ENCODE data around the gene TLE1.

Gene TLE1

DNA sequence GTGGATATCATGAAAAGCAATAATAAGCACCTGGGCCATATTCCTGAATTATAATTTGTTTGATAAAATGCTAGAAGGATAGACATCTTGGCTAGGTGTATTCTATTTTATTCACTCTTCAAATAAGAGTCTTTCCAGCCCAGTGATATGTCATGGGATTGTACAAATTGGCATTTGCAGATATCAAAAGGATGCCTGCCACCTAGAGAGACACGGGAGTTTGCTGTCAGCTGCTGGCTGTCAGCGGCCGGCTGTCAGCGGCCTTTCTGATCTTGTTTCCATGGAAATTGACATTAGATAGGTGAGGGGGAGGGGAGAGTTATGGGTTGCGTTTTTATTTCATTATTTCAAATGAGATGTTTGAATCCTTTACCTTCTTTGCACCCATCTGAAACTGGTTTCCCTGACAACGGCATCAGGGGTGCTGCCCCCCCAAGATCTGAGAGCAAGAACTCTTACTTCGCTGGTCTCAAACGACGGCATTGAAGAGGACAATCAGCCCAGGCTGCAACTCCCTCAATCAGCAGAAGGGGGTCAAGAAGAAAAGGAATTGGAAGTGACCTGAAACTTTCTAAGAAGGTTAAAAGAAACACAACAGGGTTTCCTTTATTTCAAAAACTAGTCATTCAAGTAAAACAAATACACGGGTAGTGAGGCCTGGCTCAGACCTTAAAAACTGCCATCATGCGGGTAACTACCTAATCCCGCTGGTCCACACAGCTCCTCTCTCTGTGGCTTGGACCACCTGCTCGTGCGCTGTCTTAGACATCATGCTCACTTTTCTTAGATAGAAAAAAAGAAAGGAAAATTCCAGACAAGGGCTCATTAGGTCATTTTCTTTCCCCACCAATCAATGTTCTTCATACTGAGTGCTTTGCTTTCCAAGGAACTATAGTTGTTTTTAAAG is 115.7 kb downstream of the TLE1 start:
- no peak for DNase-seq

DNA sequence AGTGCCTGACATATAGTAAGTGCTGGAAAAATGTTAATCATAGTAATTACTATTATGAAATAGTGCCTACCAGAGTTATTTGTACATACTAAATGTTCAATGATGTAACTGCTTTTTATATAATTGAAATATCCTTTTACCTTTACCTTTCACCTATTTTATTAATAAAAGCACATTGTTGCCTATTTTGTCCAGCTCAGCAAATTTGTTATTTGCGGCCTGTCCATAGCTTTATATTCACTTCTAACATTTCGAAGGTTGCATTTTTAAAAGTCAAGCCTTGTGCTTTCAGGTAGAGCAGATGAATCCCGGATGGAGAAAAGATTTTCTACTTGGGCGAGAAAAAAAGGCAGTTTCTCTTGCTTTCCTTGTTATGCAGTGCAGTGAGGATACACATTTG is 119.3 kb downstream of the TLE1 start:
- no peak for DNase-seq

DNA sequence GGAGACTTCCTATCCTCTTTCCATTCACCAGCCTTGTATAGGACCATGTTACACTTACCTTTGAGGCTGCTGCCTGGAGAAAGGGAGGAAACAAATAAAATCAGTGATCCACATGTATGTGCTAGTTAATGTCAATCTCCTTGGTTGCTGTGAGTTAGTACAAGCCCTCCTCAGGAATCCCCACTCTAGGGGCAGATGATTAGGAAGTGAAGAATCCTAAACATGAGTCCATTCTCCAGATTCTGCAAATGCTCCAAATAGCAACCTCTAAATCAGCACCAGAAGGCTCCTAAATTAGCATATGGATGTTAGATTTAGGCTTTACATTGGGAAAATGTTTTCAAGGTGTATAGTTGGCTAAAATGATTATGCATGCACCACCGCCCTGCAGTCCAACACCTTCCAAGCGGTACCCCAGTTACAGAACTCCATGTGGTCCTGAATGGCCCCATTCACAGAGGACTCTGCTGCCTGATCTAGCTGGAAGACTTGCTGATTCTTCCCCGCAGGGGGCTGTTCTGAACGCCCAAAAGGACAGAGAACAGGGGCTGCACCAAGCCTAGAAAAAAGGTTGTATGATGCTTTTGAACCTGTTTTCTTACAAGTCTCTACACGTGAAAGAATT is 123.2 kb downstream of the TLE1 start:
- DNase-seq, result no peak

DNA sequence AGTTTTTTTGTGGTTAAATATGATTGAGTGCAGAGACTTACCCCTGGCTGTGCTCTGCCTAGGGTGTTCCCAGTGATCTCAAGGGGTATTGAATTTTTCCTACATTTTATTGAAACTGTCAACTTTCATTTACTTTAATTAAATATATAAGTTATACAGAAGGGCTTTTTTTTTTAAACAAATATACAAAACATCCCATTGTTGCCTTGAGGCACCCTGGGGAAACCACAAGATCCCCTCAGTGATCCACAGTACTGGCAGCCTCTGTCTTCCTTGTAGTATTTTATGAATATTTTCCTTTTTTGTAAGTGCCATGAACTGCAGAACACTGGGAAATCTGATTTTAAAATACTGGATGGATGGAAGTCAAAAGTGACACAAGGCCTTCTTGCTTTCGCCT is 123.7 kb downstream of the TLE1 start:
- no peak for DNase-seq

DNA sequence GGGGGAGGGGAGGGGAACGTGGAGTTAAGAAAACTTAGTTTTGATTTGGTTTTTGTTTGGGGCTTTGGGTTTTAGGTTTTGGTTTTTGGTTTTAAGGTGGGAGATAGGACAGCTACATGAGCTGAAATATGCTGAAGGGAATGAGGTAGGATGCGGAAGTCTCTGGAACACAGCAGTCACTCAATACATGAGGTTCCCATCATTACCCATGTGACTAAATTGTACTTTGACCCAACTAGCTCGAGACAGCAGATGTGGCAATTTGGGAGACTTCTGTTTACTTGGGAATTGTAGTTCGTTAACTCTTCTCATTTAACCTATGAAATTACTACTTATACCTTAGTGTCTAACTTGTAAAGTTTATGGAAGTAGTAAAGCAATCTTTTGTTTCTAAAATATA is 124.2 kb downstream of the TLE1 start:
- DNase-seq, result no peak

DNA sequence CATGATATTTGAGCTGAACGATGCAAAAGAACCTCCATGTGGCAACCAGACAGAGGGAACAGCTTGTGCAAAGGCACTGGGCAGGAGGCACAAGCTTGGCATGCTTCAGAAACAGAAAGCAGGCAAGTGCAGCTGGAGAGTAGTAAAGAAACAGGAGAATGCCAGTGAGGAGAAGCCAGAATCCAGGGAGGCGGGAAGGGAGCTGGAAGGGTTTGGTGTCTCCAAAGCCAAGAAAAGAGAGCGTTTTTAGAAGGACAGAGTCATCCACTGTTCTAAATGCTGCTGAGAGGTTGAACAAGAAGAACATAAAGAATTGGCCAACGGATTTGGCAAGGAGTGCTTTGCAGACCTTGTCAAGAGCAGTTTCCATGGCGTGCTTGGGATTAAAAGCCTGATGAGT is 124.7 kb downstream of the TLE1 start:
- DNase-seq, result no peak

DNA sequence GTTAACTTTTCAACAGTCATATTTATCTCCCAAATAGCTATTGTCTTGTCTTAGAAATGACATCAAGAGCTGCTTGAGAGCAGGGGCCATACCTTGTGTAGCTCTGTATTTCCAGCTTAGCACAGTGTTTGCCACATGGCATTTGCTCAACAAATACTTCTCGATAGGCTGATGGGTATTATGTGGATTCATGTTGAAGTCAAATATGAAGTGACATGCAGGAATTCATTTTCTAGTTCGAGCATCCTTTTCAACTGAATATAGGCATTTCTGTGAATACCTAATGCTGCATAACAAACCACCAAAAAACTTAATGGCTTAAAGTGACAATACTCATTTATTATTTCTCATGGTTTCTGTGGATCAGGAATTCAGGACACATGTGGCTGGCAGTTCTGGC is 125.6 kb downstream of the TLE1 start:
- DNase-seq, result no peak

DNA sequence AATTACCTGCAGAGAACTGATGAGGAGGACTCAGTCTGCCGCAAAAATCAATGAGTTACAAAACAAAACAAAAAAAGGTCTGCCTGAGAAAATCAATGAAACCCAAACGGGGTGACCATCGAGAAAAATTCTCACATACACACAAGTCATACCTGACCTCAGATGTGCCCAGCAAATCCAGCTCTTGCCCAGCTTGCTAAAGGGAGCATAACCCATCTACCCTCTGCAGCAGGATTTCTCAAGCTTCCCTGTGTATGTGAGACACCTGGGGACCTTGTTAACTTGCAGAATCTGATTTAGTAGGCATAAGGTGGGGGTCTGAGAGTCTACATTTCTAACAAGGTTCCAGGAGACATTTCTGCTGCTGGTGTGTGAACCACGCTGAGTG is 126.3 kb downstream of the TLE1 start:
- no peak for DNase-seq

DNA sequence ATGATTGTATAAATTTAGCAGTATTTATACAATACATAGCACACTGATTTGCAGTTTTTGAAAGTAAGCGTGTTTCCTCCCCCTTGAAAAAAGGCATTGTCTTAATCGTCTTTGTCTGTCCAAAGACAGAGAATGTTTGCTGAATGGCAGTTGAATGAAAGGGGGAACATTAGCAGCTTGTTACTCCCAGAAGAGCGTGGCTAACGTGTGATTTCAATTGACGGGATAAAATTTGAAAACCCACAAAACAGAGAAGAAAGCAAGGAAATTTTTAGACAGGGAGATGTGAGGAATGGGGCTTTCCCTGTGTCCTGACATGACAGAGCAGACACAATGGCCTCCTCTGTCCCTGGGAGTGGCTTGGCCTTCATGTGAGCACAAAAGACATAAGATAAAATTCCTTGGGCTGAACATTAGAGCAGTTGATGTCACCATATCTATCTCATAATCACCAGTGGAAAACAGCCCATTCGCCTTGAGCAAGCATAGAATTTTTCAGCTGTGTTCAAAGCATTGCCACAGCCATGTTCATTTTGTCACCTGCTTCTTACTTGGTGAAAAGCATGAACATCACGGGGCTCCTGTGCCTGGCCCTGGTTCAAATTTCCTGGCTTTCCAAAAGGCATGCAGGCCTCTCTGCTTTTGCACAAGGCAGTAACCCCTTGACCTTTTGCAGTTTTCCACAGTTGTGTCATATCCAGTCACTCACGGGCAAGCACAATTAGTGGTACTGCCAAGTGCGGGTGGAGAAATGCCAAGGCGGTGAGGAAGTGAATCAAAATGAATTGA is 126.9 kb downstream of the TLE1 start:
- DNase-seq, result no peak

DNA sequence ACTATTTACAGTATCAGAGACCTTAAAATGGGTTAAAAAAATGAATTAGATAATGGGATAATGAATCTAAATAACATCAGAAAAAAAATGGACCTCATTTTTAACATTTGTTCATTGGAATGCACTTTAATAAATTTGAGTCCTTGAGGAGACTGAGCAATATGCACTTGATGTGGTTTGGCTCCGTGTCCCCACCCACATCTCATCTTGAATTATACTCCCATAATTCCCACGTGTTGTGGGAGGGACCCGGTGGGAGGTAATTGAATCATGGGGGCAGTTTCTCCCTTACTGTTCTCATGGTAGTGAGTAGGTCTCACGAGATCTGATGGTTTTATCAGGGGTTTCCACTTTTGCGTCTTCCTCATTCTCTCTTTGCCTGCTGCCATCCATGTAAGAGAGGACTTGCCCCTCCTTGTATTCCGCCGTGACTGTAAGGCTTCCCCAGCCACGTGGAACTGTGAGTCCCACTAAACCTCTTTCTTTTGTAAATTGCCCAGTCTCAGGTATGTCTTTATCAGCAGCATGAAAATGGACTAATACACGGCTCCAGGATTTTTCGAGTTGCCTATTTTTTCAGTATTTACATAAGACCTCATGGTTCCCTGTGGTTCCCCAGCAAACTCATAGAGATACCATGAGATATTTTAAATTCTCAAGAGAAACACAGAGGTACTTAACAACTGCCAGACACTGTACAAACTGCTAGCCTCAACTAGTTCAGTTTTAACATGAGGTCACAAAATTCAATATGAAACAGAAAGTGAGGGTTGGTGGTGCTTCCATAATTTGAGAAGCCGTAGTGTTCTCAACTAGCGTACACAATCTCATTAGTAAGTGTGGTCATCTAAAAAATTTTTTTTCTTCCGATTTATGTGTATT is 128.3 kb downstream of the TLE1 start:
- DNase-seq, result no peak

DNA sequence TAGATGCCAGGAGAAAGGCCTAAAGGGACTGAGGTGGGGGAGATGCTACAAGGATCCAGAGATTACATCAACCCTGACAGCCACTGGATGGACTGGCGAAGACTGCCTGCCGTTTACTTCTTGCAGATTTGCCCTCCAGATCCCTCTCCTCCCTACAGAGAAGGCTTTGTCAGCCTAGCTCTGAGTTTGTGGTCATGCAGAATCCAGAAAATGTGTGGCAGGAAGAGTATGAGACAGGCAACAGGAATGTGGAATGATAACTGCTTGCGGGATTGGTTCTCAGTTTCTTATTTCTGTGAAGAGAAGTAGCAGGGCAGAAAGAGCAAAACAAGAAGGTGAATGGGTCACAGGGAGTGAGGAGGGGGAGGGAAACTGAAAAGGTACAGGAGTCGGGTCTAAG is 129.6 kb downstream of the TLE1 start:
- no peak for DNase-seq

DNA sequence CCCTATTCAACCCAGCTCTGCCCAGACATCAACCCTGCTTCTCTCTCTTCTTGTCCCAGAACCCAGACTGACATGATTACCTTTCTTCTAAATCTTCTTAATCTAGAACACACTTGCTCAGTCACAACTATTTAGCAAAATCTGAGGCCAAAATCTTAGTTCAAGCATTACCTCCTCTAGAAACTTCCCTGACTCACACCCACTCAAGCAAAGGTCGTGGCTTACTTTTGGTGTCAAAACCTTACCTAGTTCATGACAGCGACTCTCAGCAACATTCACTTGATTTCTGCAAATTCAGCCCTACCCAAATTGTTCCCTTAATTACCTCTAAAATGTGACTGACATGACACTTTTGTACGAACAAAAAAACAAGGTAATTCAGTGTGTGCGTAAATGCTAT is 130.2 kb downstream of the TLE1 start:
- DNase-seq, result no peak

DNA sequence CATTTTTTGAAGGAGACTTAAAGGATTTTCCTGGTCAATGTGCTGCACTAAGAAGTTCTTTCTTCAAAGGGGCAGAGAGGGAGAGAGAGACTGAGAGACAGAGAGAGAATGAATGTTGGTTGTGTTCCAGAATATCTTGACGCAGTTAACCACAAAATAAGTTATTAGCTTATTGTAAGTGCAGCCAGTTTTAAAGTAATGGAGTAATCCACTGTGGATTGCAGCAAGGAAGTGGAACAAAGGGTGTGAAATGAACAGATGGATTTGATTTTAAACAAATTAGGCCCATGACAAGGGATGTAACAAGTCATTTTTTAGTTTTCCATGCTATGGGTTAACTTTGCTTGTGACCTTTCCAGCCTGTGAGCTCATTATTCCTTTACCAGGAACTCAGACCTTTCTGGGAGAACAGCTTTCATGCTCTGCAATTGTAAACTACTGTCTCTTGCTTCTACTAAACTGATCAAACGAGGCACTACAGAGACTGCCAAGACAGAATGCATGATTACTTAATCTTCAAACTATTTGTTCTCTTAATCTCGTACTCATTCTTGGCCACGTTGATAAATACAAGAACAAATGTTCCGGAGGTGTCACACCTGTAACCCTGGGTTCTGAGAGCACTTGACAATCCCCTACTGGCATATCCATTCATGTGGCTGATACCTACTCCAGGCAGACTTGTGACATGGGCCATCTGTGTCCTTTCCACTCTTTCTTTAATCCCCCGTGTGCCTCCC is 131.1 kb downstream of the TLE1 start:
- no peak for DNase-seq

DNA sequence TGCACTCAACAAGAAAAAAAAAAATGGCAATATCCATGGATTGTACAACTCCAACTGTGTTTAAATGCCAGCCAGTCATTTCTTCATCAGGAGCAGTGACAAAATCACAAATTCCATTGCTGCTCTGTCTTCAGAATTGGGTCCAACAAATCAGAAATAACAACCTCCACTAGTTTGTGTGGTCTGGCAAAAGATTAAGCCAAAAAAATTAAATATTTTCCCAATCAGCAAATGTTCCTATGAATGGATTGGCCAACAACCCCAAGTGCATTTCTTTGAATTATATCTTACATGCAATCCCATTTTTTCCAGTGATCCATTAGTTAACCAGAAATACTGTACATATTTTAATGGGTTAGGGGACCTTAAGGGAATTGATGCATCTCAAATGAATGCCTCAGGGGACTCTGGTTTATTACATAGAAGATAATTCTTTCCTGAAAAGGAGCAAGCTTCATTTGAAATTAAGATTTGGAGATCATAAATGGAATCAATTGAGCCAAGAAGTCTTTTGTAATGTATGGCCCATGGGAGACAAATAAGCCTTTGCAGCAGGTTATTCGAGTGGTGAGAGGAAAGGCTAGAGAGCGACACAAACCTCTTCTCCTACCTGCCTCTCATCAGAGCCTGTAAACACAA is 131.8 kb downstream of the TLE1 start:
- no peak for DNase-seq

DNA sequence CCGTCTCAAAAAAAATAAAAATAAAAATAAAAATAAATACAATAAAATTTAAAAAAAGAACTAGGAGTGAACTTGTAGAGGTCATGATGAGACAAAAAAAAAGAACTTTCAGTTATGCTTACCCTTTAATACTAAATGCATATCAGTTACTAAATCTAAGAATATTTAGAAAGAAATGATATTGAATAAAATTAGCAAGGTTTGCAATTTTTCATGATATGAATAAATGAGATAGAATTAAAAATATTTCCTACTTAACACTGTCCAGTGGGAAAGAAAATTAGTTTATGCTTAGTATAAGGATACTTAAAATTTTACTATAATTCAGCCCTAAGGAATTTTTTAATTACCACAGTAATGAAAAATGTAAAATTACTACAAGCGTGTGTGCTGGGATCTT is 132.4 kb downstream of the TLE1 start:
- no peak for DNase-seq

DNA sequence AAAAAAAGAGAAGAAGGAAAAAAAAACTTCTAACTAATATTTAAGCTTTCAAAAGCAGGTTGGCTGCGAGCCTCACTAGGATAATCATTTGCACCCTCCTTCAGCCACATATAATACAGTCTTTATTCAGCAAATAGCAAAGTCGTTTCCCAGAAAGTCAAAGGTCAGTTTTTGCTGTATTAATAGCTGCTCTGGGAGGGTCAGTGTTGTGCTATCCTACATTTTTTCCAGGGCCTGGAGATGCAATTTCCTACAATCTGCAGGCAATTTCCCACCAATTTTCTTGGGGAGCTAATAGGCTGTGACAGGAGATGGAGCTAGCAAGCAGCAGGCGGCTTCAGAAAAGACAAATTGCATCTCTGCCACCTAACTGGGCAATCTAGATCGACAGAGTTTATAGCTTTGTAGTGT is 136.8 kb downstream of the TLE1 start:
- DNase-seq, result no peak

DNA sequence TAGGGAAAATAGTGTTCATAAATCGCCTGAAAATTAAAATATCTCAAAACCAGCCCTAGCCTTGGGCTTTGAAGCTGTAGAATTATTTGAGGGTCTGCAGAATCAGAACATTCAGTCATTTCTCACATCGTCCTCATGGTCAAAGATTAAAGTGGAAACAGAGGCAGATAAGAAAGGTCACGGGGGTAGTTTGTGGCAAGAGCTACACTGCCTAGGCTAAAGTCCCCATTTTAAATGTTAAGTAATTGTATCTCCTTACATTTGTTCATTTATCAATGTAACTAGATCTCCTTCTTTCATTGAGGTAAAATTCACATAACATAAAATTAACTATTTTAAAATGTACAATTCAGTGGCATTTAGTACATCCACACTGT is 139.2 kb downstream of the TLE1 start:
- no peak for DNase-seq

DNA sequence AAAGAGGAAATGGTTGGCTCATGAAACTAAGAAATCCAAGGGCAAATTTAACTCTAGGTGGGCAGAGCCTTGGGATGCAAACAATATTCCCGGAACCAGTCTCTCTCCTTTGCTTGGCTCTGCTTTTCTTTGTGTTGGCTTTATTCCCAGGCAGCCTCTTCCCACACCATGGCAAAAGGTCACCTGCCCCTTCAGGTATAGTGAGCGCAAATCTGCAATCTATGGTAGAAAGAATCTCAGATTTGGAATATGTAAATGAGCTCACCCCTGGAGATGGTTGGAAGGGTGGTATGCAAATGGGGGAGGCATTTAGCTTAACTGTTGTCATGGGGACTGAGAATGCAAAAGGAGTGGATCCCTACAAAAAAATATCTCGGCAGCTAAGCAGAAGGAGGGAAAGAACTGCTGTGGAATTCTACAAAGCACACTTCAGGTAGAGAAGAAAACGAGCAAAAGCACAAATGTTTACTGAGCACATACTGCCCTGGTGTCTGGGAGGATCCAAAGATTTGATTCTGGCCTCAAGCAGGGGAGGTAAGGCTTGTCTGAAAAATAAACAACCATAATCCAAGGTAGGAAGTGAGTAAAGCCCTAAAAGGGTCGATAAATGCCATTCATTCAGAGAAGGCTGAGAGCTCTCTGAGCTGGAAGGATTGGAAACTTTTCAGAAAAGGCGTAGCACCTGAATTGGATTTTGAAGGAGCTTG is 139.7 kb downstream of the TLE1 start:
- DNase-seq, result no peak

DNA sequence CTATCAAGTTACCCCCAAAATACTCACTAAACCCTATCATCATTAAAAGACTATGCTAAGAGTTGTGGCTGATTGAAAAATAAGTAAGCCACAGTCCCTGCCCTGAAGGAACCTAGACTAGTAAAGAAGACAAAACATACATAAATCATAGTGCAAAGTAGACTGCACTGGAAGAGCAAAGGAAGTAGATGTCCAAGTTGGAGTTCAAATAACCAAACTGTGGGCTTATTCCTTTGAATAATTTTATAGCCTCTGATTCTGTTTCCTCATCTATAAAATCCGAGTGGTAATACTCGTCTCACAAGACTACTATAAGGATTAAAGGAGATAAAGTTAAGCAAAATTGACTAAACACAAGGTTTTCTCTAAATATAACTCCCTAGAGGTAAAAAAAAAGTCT is 140.4 kb downstream of the TLE1 start:
- no peak for DNase-seq

DNA sequence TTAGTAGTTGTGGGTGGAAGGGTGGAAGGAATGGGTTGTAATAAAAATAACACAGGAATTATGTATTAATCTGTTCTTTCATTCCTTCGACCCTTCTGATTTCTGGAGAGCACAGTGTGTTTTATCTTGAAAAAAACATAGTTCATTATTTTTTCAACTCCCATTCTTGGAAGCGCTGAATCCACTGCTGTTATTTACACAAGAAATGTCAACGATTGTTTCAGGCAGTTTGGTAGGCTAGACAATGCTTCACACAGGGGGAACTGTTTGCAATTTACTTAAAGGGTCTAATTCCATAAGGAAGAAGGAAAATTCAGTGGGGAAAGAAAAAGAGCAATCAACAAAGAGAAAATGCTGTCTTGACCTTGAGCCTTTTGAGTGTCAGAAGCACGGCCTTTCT is 142.9 kb downstream of the TLE1 start:
- no peak for DNase-seq

DNA sequence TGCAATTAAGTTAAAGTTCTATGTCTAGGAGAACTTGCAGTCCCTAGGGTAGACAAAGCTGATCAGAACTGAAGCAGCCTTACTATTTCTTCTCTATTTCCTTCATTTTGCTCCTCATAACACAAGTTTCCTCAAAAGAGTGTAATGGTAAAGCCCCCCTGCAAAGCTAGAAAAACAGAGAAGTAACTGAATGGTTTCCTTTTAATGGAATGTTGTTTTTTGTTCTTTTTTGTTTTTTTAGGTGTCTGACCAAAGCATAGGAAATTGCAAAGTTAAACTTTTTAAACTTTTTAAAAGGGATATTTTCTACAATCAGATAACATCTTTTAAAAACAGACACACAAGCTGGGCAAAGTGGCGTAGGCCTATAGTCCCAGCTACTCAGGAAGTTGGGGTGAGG is 145.7 kb downstream of the TLE1 start:
- no peak for DNase-seq
